Colonic mucosa (tissue), 4 donors: Measurements from ENCODE around the gene MAD1L1. TPM values are rescaled to one million over a fixed set of nuclear protein-coding genes. Genes with fewer than 3 reads are reported as not detected.

ENCODE experiments used
- DNase-seq: peaks from one replicate; pipeline ENCODE4 v3.0.0-alpha.2; 2020
- H3K27ac ChIP-seq: fragments of 200-600 bp; one replicate; pipeline ENCODE4 v1.8.0; 2021
- H3K27me3 ChIP-seq: fragments of 200-600 bp; one replicate; pipeline ENCODE4 v1.8.0; 2021
- H3K36me3 ChIP-seq: fragments of 200-600 bp; one replicate; pipeline ENCODE4 v1.8.0; 2021
- H3K4me1 ChIP-seq: fragments of 200-600 bp; one replicate; pipeline ENCODE4 v1.8.0; 2021; ENCODE audit warnings: mild to moderate bottlenecking
- H3K4me3 ChIP-seq: fragments of 200-600 bp; one replicate; pipeline ENCODE4 v1.8.0; 2021
- H3K9ac ChIP-seq, 2 donors: one replicate each; pipeline ENCODE4 v1.7.0; 2013; ENCODE audit warnings: control low read depth in 2 of 2, low read depth in 2 of 2, low read length in 2 of 2
- H3K9me3 ChIP-seq: fragments of 200-600 bp; one replicate; pipeline ENCODE4 v1.8.0; 2021
- intact Hi-C: fragments of 100-400 bp; cut with DNase I; formaldehyde crosslinking; loops from one replicate; pipeline ENCODE4 v1.14.1; 2022
- total RNA-seq, 2 donors: library from RNA; stranded (reverse); fragmentation: NEBNext Ultra II Directional in 1 of 2; extraction: Animal tissue kit (Norgen Biotek cat#: 25700) in 1 of 2; gene quantifications; one replicate each; pipeline ENCODE4 v1.2.1, GENCODE V29; 2021
- TF ChIP-seq, protein P1 (sequence below): fragments of 200-600 bp; IDR thresholded peaks from one replicate; pipeline ENCODE4 v1.8.0; 2022; ENCODE audit warnings: antibody characterized with exemption, mild to moderate bottlenecking
- donor health status: healthy.
- donor health status: DM: no; HTN: no; CAD: no.
- donor health status: DM: no; HTN: no; CAD: no.

The MAD1L1 gene
- total RNA-seq, 2 donors from 2014 or later = 18.2 to 47.0 TPM

- DNase-seq = no peak
- H3K9ac ChIP-seq = no peak overlapping the region
- H3K27ac ChIP-seq = no peak overlapping the region
- no peaks in the 10 kb centered on the region for H3K4me1 ChIP-seq
- TF ChIP-seq, protein P1, sequence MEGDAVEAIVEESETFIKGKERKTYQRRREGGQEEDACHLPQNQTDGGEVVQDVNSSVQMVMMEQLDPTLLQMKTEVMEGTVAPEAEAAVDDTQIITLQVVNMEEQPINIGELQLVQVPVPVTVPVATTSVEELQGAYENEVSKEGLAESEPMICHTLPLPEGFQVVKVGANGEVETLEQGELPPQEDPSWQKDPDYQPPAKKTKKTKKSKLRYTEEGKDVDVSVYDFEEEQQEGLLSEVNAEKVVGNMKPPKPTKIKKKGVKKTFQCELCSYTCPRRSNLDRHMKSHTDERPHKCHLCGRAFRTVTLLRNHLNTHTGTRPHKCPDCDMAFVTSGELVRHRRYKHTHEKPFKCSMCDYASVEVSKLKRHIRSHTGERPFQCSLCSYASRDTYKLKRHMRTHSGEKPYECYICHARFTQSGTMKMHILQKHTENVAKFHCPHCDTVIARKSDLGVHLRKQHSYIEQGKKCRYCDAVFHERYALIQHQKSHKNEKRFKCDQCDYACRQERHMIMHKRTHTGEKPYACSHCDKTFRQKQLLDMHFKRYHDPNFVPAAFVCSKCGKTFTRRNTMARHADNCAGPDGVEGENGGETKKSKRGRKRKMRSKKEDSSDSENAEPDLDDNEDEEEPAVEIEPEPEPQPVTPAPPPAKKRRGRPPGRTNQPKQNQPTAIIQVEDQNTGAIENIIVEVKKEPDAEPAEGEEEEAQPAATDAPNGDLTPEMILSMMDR = no peak
- H3K27me3 ChIP-seq = no peaks in the 10 kb centered on the region
- no peaks in the 10 kb centered on the region for H3K36me3 ChIP-seq
- no peak overlapping the region for H3K4me3 ChIP-seq
- no peaks in the 10 kb centered on the region for H3K9me3 ChIP-seq
- intact Hi-C loops = no loop called here
Measured at GRCh38 chr7:1781369-1781768, 451.4 kb downstream of the MAD1L1 start.

- DNase-seq = no peak
- intact Hi-C loops = no loop called here
- TF ChIP-seq, protein P1 = no peak
Measured at GRCh38 chr7:1779445-1779844, 453.3 kb downstream of the MAD1L1 start.

DNA sequence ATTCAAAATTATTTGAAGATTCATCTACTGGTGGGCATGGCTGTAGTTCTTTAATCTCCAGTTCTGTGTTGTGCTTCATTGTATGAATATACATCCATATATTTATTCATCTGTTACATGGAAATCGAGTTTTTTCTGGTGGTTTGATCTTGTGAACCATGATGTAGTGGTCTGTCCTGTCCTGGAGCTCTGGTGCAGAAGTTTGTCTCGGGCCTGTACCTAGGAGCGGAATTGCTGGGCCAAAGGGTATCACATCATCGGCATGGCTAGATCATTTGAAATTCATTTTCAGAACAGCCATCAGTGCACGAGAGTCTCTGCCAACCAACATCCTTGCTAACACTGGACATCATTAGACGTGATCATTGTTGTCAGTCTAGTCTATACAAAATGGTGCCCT is 455.6 kb downstream of the MAD1L1 start:
- intact Hi-C loops = no loop called here
- Histone ChIP-seq H3K9me3 (no peaks in the 10 kb centered on the region), H3K36me3 (no peaks in the 10 kb centered on the region), H3K4me3 (no peak overlapping the region), H3K4me1 (no peaks in the 10 kb centered on the region), H3K27ac (no peak overlapping the region), H3K9ac (no peak overlapping the region), H3K27me3 (no peaks in the 10 kb centered on the region)
- TF ChIP-seq, protein P1 = no peak
- DNase-seq = no peak

More at GRCh38 chr7:1779445-1779844, 453.3 kb downstream of the MAD1L1 start:
- H3K4me3 ChIP-seq = no peak overlapping the region
- no peaks in the 10 kb centered on the region for H3K27me3 ChIP-seq
- H3K4me1 ChIP-seq = no peaks in the 10 kb centered on the region
- no peak overlapping the region for H3K27ac ChIP-seq
- H3K36me3 ChIP-seq = no peaks in the 10 kb centered on the region
- H3K9me3 ChIP-seq = no peaks in the 10 kb centered on the region
- no peak overlapping the region for H3K9ac ChIP-seq

GRCh38 chr7:1775389-1775788 is 457.4 kb downstream of the MAD1L1 start:
- Histone ChIP-seq H3K4me1 (no peaks in the 10 kb centered on the region), H3K27ac (no peak overlapping the region), H3K9me3 (no peaks in the 10 kb centered on the region), H3K27me3 (no peaks in the 10 kb centered on the region), H3K36me3 (no peaks in the 10 kb centered on the region), H3K4me3 (no peak overlapping the region), H3K9ac (no peak overlapping the region)
- TF ChIP-seq, protein P1 = no peak
- intact Hi-C loops = no loop called here
- DNase-seq = no peak

DNA sequence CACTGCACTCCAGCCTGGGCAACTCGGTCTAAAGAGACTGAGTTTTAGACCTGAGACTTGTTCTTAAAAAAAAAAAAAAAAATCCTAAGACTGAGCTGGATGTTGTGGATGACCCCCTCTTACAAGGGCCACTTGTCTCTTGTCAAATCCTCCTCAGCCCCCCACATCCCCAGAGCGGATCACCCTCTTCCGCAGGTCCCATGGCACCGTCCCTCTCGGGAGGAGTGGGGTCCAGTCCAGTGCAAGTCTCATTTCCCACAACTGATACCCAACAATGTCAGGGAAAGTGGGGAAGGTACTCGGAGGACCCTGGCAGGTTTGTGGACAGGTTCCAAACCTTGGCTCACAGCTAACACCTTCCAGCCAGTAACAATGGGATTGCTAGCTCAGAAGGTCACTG is 462.4 kb downstream of the MAD1L1 start:
- TF ChIP-seq, protein P1 = no peak
- DNase-seq = no peak
- intact Hi-C loops = no loop called here

More for the DNA sequence above, 462.4 kb downstream of the MAD1L1 start:
- no peaks in the 10 kb centered on the region for H3K9me3 ChIP-seq
- H3K27me3 ChIP-seq = no peaks in the 10 kb centered on the region
- no peaks in the 10 kb centered on the region for H3K36me3 ChIP-seq
- no peak overlapping the region for H3K27ac ChIP-seq
- no peak overlapping the region for H3K9ac ChIP-seq
- H3K4me3 ChIP-seq = no peak overlapping the region
- H3K4me1 ChIP-seq = no peaks in the 10 kb centered on the region
